CD8-positive, alpha-beta memory T cell (primary cell): ENCODE results near the gene ZCCHC24. TPM values are rescaled to one million over a fixed set of nuclear protein-coding genes. Genes with fewer than 3 reads are reported as not detected.

Experiments
- CTCF ChIA-PET: fragments of 350-600 bp; sonication (Branson Sonifier 250); formaldehyde crosslinking; loops from one replicate; lab custom pipeline; 2021; ENCODE audit warnings: antibody characterized with exemption; lab: Charles Lee
- POLR2A ChIA-PET: fragments of 350-600 bp; sonication (Branson Sonifier 250); formaldehyde crosslinking; loops from one replicate; lab custom pipeline; 2021; ENCODE audit warnings: antibody characterized with exemption; lab: Charles Lee
- DNase-seq, 5 donors: peaks; one replicate each; pipeline versions ENCODE4 v3.0.0 to v3.0.0-alpha.2; 2020 to 2022; ENCODE audit warnings: mixed read lengths in 1 of 5
- H3K27ac ChIP-seq: one replicate; pipeline ENCODE4 v1.7.0; 2013; ENCODE audit warnings: low read depth, mild to moderate bottlenecking, low read length, moderate library complexity
- H3K27me3 ChIP-seq: 2 replicates; pipeline ENCODE4 v1.7.0; 2013; ENCODE audit warnings: low read length, mild to moderate bottlenecking; ENCODE audit not compliant: insufficient read depth, poor library complexity, severe bottlenecking
- H3K36me3 ChIP-seq: 2 replicates; pipeline ENCODE4 v1.7.0; 2013; ENCODE audit warnings: mild to moderate bottlenecking, low read length, moderate library complexity; ENCODE audit not compliant: insufficient read depth
- H3K4me1 ChIP-seq: 2 replicates; pipeline ENCODE4 v1.7.0; 2013; ENCODE audit warnings: mild to moderate bottlenecking, low read length, moderate library complexity; ENCODE audit not compliant: insufficient read depth
- H3K4me3 ChIP-seq: 2 replicates; pipeline ENCODE4 v1.7.0; 2013; ENCODE audit warnings: mild to moderate bottlenecking, low read length
- H3K9me3 ChIP-seq: 2 replicates; pipeline ENCODE4 v1.7.0; 2013; ENCODE audit warnings: mild to moderate bottlenecking, low read length
- H3K27ac Mint-ChIP-seq, 8 donors: one replicate each; pipeline ENCODE4 v1.8.0; 2020 to 2021; ENCODE audit warnings: mixed read lengths in 8 of 8, mild to moderate bottlenecking in 6 of 8, inconsistent platforms in 3 of 8, moderate library complexity in 3 of 8
- H3K27me3 Mint-ChIP-seq, 2 donors: one replicate each; pipeline ENCODE4 v1.8.0; 2020 to 2021; ENCODE audit warnings: mixed read lengths in 2 of 2, mild to moderate bottlenecking in 1 of 2, moderate library complexity in 1 of 2
- H3K36me3 Mint-ChIP-seq, 3 donors: one replicate each; pipeline ENCODE4 v1.8.0; 2020 to 2021; ENCODE audit warnings: mixed read lengths in 3 of 3, inconsistent platforms in 1 of 3, mild to moderate bottlenecking in 1 of 3
- H3K4me1 Mint-ChIP-seq, 3 donors: one replicate each; pipeline ENCODE4 v1.8.0; 2020 to 2021; ENCODE audit warnings: mixed read lengths in 3 of 3, inconsistent platforms in 1 of 3, mild to moderate bottlenecking in 1 of 3
- H3K4me3 Mint-ChIP-seq, 7 donors: one replicate each; pipeline ENCODE4 v1.8.0; 2020 to 2021; ENCODE audit warnings: mixed read lengths in 7 of 7, mild to moderate bottlenecking in 6 of 7, moderate library complexity in 4 of 7, inconsistent platforms in 2 of 7
- H3K9me3 Mint-ChIP-seq, 5 donors: one replicate each; pipeline ENCODE4 v1.8.0; 2020 to 2022; ENCODE audit warnings: mixed read lengths in 5 of 5, mild to moderate bottlenecking in 3 of 5, moderate library complexity in 2 of 5, inconsistent platforms in 1 of 5
- polyA plus RNA-seq: library from polyadenylated mRNA; unstranded; fragments of 300-500 nt; fragmentation: Illumina TruSeq; gene quantifications from one replicate; pipeline ENCODE4 v1.2.3, GENCODE V29; 2021
- total RNA-seq, 2 experiments: library from RNA; stranded (reverse); gene quantifications; one replicate each; pipeline ENCODE4 v1.2.3, GENCODE V29; 2021

Gene ZCCHC24
- total and polyA plus RNA-seq, 3 experiments from 2014 or later, result 0.83 to 1.4 (median 1.00) TPM

DNA sequence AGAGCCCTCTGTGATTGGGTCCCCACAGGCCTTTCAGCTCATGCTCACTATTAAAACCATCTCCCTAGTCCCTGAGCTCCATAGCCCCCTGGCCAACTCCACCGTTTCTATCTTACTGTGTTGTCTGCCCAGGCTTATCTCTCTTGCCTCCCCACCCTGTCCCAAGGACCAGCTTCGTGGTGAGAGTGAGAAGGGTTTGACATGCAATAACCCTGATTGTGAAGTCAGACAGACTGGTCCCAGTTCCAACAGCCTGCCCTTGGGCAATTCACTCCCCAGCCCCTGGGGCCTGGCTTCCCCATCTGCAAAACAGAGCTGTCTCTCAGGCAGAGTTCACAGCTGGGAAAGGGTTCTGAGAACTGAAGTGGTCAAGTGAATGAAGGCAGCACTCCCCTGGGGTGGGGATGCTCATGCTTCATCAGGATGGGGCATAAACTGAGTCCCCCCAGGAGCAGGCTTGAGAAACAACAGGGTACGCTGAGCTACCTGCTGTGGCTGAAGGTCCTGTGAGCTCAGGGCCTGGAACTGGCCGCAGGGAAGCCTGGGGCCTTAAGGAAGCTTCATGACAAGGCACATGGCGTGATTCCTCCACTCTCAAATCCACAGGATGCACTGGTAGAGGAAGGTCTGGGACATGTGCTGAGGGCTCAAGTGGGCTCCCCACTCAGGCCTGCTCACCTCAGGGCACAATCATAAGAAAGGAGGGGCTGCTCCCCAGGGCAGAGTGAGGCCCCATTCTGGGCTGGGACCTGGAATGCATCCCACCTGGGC, 100.0 kb downstream of the ZCCHC24 start:
- Histone ChIP-seq H3K4me3 (no peak overlapping the region), H3K27me3 (no peaks in the 10 kb centered on the region), H3K36me3 (peaks cover 16% of the 10 kb centered on the region), H3K27ac (no peak overlapping the region), H3K9me3 (no peaks in the 10 kb centered on the region), H3K4me1 (peaks cover 33% of the 10 kb centered on the region)
- Mint-ChIP-seq H3K27me3 (no peaks in the 10 kb centered on the region), H3K27ac (peak overlapping the region in 1 of 8 donors; percentile 67), H3K9me3 (no peaks in the 10 kb centered on the region), H3K36me3 (peaks cover 3 to 22% (median 4%) of the 10 kb centered on the region in 3 donors), H3K4me3 (peak overlapping the region in 2 of 7 donors; percentile 77 to 80), H3K4me1 (peaks cover 25 to 43% (median 28%) of the 10 kb centered on the region in 3 donors)
- CTCF ChIA-PET, result interaction anchor here (0.8 to 5.1 kb wide), 11 partner anchors 8 to 53 kb away, joined by 3 to 37 read pairs (median 4); no protein-coding TSS in a partner anchor
- POLR2A ChIA-PET, result interaction anchor here (1.0 to 1.8 kb wide), 3 partner anchors 22 to 27 kb away, joined by 3 to 7 read pairs (median 3); no protein-coding TSS in a partner anchor
- no peak for DNase-seq

- Mint-ChIP-seq H3K4me1 (peaks cover 21 to 37% (median 23%) of the 10 kb centered on the region in 3 donors), H3K4me3 (peak overlapping the region in 1 of 7 donors; percentile 20), H3K9me3 (no peaks in the 10 kb centered on the region), H3K36me3 (peaks cover 0 to 14% (median 2%) of the 10 kb centered on the region in 3 donors), H3K27me3 (no peaks in the 10 kb centered on the region), H3K27ac (peak overlapping the region in 2 of 8 donors; percentile 41 to 67)
- peak in 1 of 5 donors; percentile 17 for DNase-seq
- Histone ChIP-seq H3K4me1 (peaks cover 33% of the 10 kb centered on the region), H3K36me3 (peaks cover 8% of the 10 kb centered on the region), H3K27ac (no peak overlapping the region), H3K9me3 (no peaks in the 10 kb centered on the region), H3K27me3 (no peaks in the 10 kb centered on the region), H3K4me3 (no peak overlapping the region)
- ChIA-PET POLR2A (interaction anchor here (1.8 kb wide), 1 partner anchor 21 kb away, joined by 7 read pairs; no protein-coding TSS in a partner anchor), CTCF (interaction anchor here (0.8 to 5.1 kb wide), 9 partner anchors 10 to 51 kb away, joined by 3 to 37 read pairs (median 3); no protein-coding TSS in a partner anchor)
Observed at GRCh38 chr10:79344502-79345195, 100.8 kb downstream of the ZCCHC24 start.

DNA sequence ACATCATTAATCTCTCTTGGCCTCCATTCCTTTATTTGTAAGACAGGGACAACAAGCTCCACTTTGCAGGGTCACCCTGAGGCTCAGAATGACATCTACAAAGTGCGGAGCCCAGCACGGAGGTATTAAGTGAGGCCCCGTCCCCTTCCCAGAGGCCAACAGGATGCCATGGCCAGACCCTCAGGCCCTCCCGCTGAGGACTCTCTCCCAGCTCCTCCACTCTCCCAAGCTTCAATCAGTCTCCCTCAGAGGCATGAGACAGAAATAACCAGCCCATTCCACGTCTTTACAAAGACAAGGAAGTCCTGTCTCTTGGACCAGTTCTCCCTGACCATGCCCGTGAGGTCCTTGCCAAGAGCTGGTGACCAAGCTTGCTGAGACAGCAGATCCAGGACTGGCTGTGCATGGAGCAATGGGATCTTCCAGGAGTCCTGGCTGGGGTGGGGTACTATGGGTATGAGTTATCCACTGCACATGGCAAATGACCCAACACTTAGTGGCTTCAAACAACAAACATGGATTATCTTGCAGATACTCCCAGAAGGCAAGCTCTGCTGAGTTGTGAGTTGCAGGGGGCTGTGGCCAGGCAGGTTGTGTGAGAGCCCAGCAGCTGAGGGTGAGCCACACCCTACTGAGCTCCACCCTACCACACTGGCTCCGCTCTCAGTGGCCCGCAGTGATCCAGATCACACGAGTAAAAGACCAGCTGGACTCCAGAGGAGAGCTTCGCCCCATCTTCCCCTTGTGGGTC, 102.4 kb downstream of the ZCCHC24 start:
- H3K36me3 ChIP-seq, result no peaks in the 10 kb centered on the region
- no peaks in the 10 kb centered on the region for H3K9me3 ChIP-seq
- Mint-ChIP-seq H3K27me3 (no peaks in the 10 kb centered on the region), H3K36me3 (peaks cover 0 to 2% (median 0%) of the 10 kb centered on the region in 3 donors), H3K4me3 (no peak overlapping the region), H3K9me3 (no peaks in the 10 kb centered on the region), H3K4me1 (peaks cover 4 to 20% (median 8%) of the 10 kb centered on the region in 3 donors), H3K27ac (peak overlapping the region in 3 of 8 donors; percentile 27 to 60 (median 36))
- H3K4me3 ChIP-seq, result no peak overlapping the region
- H3K27me3 ChIP-seq, result no peaks in the 10 kb centered on the region
- ChIA-PET POLR2A (interaction anchor here (0.7 kb wide), 1 partner anchor 10 kb away, joined by 3 read pairs; no protein-coding TSS in a partner anchor), CTCF (interaction anchor here (1.3 to 1.8 kb wide), 3 partner anchors 20 to 31 kb away, joined by 5 to 6 read pairs (median 5); no protein-coding TSS in a partner anchor)
- peaks cover 16% of the 10 kb centered on the region for H3K4me1 ChIP-seq
- DNase-seq, result peak in 1 of 5 donors; percentile 34
- H3K27ac ChIP-seq, result no peak overlapping the region

GRCh38 chr10:79342295-79342761, 103.1 kb downstream of the ZCCHC24 start:
- Histone ChIP-seq H3K27ac (no peak overlapping the region), H3K4me3 (no peak overlapping the region), H3K9me3 (no peaks in the 10 kb centered on the region), H3K4me1 (peaks cover 12% of the 10 kb centered on the region), H3K27me3 (no peaks in the 10 kb centered on the region), H3K36me3 (no peaks in the 10 kb centered on the region)
- Mint-ChIP-seq H3K27me3 (no peaks in the 10 kb centered on the region), H3K4me3 (no peak overlapping the region), H3K27ac (peak overlapping the region in 1 of 8 donors; percentile 27), H3K4me1 (peaks cover 4 to 18% (median 8%) of the 10 kb centered on the region in 3 donors), H3K9me3 (no peaks in the 10 kb centered on the region), H3K36me3 (peaks cover 0 to 2% (median 0%) of the 10 kb centered on the region in 3 donors)
- peak in 1 of 5 donors; percentile 24 for DNase-seq
- CTCF ChIA-PET, result interaction anchor here (1.3 to 1.4 kb wide), 2 partner anchors 20 to 25 kb away, joined by 5 read pairs; no protein-coding TSS in a partner anchor
- POLR2A ChIA-PET, result no interaction called here

DNA sequence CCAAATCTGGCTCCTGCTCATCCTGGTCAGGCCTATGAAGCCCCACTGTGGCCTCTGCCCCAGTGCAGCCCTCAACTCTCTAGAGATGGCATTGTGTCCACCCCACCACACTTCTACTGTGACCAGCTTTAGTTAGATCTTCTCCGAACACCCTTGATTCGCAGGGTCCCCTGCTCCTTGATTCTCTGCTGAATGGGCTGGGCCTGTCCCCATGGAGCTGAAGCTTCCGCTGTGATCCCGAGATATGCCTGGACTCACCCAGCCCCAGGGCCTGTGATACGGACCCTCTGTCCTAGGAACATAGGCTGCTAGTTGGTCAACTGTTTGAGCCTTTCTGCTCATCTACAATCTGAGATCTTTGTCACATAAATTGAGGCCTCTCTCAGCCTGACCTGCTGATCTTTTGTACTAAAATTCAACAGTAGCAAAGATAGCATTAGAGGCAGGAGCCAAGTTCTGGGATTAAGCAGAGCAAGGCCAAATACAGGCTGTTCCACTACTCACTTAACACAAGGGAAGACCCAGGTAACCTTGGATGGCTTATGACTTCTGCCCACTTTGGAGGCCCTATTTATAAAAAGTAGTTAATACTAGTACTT, 104.7 kb downstream of the ZCCHC24 start:
- Mint-ChIP-seq H3K36me3 (peaks cover 0 to 2% (median 0%) of the 10 kb centered on the region in 3 donors), H3K9me3 (no peaks in the 10 kb centered on the region), H3K4me3 (peak overlapping the region in 1 of 7 donors; percentile 24), H3K27me3 (peaks cover 0 to 2% of the 10 kb centered on the region in 2 donors), H3K4me1 (peaks cover 0 to 12% (median 8%) of the 10 kb centered on the region in 3 donors), H3K27ac (peak overlapping the region in 2 of 8 donors; percentile 34 to 73)
- Histone ChIP-seq H3K9me3 (no peaks in the 10 kb centered on the region), H3K36me3 (no peaks in the 10 kb centered on the region), H3K4me3 (no peak overlapping the region), H3K4me1 (peaks cover 4% of the 10 kb centered on the region), H3K27me3 (no peaks in the 10 kb centered on the region), H3K27ac (no peak overlapping the region)
- ChIA-PET CTCF (interaction anchor here (0.6 to 1.0 kb wide), 2 partner anchors 9 to 23 kb away, joined by 4 read pairs; no protein-coding TSS in a partner anchor), POLR2A (interaction anchor here (0.6 to 0.7 kb wide), 2 partner anchors 25 to 755 kb away, joined by 4 to 5 read pairs; no protein-coding TSS in a partner anchor)
- peak in 1 of 5 donors; percentile 22 for DNase-seq

- H3K36me3 ChIP-seq, result no peaks in the 10 kb centered on the region
- CTCF ChIA-PET, result no interaction called here
- no peaks in the 10 kb centered on the region for H3K9me3 ChIP-seq
- H3K4me1 ChIP-seq, result peaks cover 4% of the 10 kb centered on the region
- H3K4me3 ChIP-seq, result no peak overlapping the region
- H3K27ac ChIP-seq, result no peak overlapping the region
- H3K9me3 Mint-ChIP-seq, result no peaks in the 10 kb centered on the region
- POLR2A ChIA-PET, result no interaction called here
- H3K27ac Mint-ChIP-seq, result peak overlapping the region in 1 of 8 donors; percentile 50
- peak in 1 of 5 donors; percentile 27 for DNase-seq
- H3K4me3 Mint-ChIP-seq, result no peak overlapping the region
- no peaks in the 10 kb centered on the region for H3K27me3 ChIP-seq
- H3K27me3 Mint-ChIP-seq, result peaks cover 0 to 2% of the 10 kb centered on the region in 2 donors
- H3K4me1 Mint-ChIP-seq, result peaks cover 0 to 12% (median 8%) of the 10 kb centered on the region in 3 donors
- peaks cover 0 to 2% (median 0%) of the 10 kb centered on the region in 3 donors for H3K36me3 Mint-ChIP-seq
Observed at GRCh38 chr10:79339266-79339665, 106.2 kb downstream of the ZCCHC24 start.
